ENCODE measurements around the gene CAND1. TPM values are rescaled to one million over a fixed set of nuclear protein-coding genes. Genes with fewer than 3 reads are reported as not detected.

Gene CAND1
- total RNA-seq, 1 experiment from 2014 or later = 117 TPM

DNA sequence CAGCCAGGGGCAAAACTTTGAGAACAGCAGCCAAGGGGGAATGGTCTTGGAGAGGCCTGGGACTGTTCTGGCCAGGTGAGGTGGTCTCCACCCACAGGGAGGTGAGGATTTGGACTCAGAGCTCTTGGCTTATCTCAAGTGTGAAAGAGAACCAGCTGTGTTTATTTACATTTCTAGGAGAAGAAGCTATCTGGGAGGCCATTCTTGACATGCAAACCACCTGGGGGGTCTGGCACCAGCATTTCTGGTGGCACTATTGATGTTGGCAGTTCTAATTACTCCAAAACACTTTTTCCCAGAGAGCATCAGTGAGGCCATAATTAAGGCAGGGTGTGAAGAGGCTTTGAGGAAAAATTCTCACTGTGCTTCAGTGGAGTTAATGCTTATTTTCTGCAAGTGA is 95.1 kb downstream of the CAND1 start:
- no peak overlapping the region for H3K9ac ChIP-seq (ENCODE audit: low read length)
- H3K9me3 ChIP-seq (ENCODE audit: low read length) = 0 out of 2 replicates have a peak, but pooled peaks cover 4% of the 10 kb centered on the region
- no peaks in the 10 kb centered on the region for H3K27me3 ChIP-seq (ENCODE audit: low read length)
- H3K4me2 ChIP-seq (ENCODE audit: low read depth, low read length, poor library complexity, severe bottlenecking) = no peak overlapping the region
- no peak overlapping the region for H2AFZ ChIP-seq (ENCODE audit: low read length)
- DNase-seq = no peak
- H3K27ac ChIP-seq (ENCODE audit: low read length) = no peak overlapping the region
- H3K9me2 ChIP-seq (replicated peaks; ENCODE audit: insufficient read depth, low read length) = no peaks in the 10 kb centered on the region
- no peak overlapping the region for H3K4me3 ChIP-seq (ENCODE audit: low read length)
- H4K20me1 ChIP-seq (ENCODE audit: insufficient read depth, low read depth, low read length) = no peaks in the 10 kb centered on the region
- peaks cover 15% of the 10 kb centered on the region for H3K36me3 ChIP-seq (ENCODE audit: insufficient read depth, low read length)
- H3K79me2 ChIP-seq (ENCODE audit: low read length) = no peaks in the 10 kb centered on the region
- H3K4me1 ChIP-seq (ENCODE audit: low read length) = peaks cover 29% of the 10 kb centered on the region

DNA sequence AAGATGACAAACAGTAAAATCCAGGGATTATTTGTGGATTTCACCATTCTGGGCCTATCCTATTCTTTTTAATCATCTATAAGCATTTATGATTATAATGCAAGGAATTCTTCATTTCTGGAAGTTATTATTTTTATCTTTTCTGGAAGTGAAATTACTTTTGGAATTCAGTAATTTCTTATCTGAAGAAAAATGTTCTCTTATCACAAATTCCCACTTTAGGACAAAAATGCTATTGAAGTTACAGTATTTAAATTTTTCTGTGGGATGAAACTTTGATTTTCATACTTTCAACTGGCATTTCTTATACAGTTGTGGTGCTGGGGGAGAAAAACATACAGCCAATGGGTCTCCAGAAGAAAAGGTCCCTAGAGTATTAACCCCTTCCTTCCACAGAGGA is 96.0 kb downstream of the CAND1 start:
- Histone ChIP-seq H3K27me3 (ENCODE audit: low read length) (no peaks in the 10 kb centered on the region), H2AFZ (ENCODE audit: low read length) (no peak overlapping the region), H3K4me3 (ENCODE audit: low read length) (no peak overlapping the region), H3K36me3 (ENCODE audit: insufficient read depth, low read length) (peaks cover 11% of the 10 kb centered on the region; the same call in 1 of the 2 replicates), H3K9me2 (replicated peaks; ENCODE audit: insufficient read depth, low read length) (no peaks in the 10 kb centered on the region), H3K4me2 (ENCODE audit: low read depth, low read length, poor library complexity, severe bottlenecking) (no peak overlapping the region), H3K9ac (ENCODE audit: low read length) (no peak overlapping the region), H4K20me1 (ENCODE audit: insufficient read depth, low read depth, low read length) (no peaks in the 10 kb centered on the region), H3K9me3 (ENCODE audit: low read length) (0 out of 2 replicates have a peak, but pooled peaks cover 4% of the 10 kb centered on the region), H3K27ac (ENCODE audit: low read length) (no peak overlapping the region), H3K79me2 (ENCODE audit: low read length) (no peaks in the 10 kb centered on the region), H3K4me1 (ENCODE audit: low read length) (peaks cover 29% of the 10 kb centered on the region)
- no peak for DNase-seq

DNA sequence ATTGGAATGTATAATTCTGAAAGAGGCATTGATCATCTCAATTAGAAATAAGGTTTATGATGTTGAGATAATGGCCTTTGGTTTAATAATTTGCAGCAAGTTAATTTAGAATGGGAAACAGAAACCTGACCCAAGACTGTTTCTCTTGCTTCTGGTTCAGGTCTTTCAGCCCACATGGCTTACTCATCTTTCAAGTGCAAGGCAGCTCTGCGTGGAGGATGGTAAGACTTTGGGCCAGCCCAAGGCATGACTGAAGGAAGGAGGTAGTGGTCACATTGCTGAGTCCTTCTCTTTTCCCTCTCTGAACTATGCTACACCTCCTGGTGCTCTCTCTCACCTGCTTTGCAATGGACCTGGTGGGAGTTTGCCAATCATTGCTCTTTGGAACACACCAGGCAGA is 98.7 kb downstream of the CAND1 start:
- Histone ChIP-seq H3K4me1 (ENCODE audit: low read length) (peaks cover 29% of the 10 kb centered on the region), H3K4me3 (ENCODE audit: low read length) (no peak overlapping the region), H3K36me3 (ENCODE audit: insufficient read depth, low read length) (no peaks in the 10 kb centered on the region; the same call in 1 of the 2 replicates), H3K9me2 (replicated peaks; ENCODE audit: insufficient read depth, low read length) (no peaks in the 10 kb centered on the region), H3K79me2 (ENCODE audit: low read length) (no peaks in the 10 kb centered on the region), H2AFZ (ENCODE audit: low read length) (no peak overlapping the region), H3K4me2 (ENCODE audit: low read depth, low read length, poor library complexity, severe bottlenecking) (no peak overlapping the region), H3K27ac (ENCODE audit: low read length) (no peak overlapping the region), H3K27me3 (ENCODE audit: low read length) (no peaks in the 10 kb centered on the region), H4K20me1 (ENCODE audit: insufficient read depth, low read depth, low read length) (no peaks in the 10 kb centered on the region), H3K9me3 (ENCODE audit: low read length) (no peaks in the 10 kb centered on the region), H3K9ac (ENCODE audit: low read length) (no peak overlapping the region)
- DNase-seq = no peak

All from Karpas-422 (cell line).